Glomerular endothelial cell (primary cell): Measurements from ENCODE around the gene RPS13. TPM values are rescaled to one million over a fixed set of nuclear protein-coding genes. Genes with fewer than 3 reads are reported as not detected.
"Not testable (repeated sequence)": the region's sequence is repeated elsewhere in the genome, so short reads cannot be mapped to it uniquely, and the experiment has no call there.

Source experiments
- DNase-seq: peaks from one replicate; pipeline ENCODE4 v3.0.0-alpha.2; 2011; ENCODE audit warnings: low read depth, low spot score; ENCODE audit errors: extremely low read depth
- total RNA-seq: library from RNA; depleted of rRNA; stranded (reverse); fragments of >200 nt; gene quantifications from 2 replicates; pipeline ENCODE4 v1.2.3, GENCODE V29; 2015

RPS13 gene
- 955 and 1,483 TPM in 2 replicates for total RNA-seq

DNA sequence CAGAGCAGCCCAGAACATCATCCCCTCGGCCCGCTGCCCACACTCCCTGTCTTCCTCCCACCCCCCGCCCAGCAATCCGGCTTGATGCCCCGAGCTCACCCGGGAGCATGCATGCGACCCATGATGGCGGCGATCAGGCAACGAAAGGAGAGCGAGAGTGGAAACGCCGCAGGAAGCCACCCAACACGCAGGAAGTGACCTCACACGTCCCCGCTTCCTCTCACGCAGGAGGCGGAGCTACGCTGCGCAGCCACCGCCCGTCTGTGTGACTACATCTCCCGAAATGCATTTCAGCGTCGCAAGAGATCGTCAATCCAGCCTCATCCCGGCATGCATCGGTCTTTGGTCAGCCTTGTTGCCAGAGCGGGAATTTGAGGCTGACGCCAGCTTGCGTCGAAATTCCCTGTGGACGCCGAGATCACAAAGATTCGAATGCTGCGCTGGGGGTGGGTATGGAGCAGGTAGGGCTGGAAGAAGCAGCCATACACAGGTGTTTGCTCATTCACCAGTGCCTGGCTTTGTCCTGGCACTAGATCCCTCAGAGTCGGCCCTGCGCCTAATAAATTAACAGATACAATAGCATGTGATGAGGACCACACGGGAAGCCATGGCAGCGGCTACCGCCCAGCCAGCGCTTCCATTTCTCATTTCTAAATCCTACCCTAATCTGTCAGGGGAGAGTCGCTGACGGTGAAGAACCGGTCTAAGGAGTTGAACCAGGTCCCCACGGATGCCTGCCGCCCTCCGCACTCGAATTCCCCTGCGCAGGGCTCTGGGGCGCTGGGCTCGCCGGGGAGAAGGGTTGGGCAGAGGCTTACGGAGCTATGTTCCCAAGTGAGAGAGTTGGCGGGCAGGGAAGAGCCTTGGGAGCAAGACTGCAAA is at the start of gene RPS13:
TSS of gene RPS13 (minus strand) at position 148 of the 882 bp plus-strand sequence. CDS start at position 122, 26 bp downstream.
- DNase-seq, result peak; percentile 93

GRCh38 chr11:17121981-17122380 is 44.5 kb upstream of the RPS13 start:
- no peak for DNase-seq

DNA sequence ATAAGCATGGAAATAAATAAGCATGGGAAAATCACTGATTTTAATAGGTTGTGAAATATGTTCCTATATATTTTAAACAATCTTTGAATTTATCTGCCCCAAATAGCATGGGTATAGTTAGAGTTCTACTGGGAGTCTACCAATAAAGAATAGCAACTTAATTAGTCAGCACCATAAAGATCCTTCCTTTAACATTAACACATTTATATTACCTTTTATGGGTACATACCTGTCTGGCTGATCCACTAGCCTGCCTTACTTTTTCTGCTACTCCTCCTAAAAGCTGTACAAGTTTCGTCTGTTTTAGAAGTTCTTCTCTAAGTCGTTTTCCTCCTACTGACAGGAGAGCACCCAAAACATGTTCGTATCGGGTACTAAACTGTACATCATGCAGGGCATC is 39.8 kb upstream of the RPS13 start:
- DNase-seq, result no peak

DNA sequence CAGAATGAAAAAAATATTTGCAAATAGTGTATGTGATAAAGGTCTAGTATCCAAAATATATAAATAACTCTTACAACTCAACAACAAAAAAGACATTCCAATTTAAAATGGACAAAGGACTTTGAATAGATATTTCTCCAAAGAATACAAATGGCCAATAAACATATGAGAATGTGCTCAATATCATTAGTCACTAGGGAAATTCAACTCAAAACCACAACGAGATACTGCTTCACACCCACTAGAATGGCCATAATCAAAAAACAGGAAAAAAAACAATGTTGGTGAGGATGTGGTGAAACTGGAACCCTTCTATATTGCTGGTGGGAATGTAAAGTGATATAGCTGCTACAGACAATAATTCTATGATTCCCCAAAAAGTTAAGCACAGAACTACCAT is 38.6 kb upstream of the RPS13 start:
- DNase-seq, result no peak

GRCh38 chr11:17107745-17108144 is 30.3 kb upstream of the RPS13 start:
- not testable (repeated sequence) for DNase-seq

DNA sequence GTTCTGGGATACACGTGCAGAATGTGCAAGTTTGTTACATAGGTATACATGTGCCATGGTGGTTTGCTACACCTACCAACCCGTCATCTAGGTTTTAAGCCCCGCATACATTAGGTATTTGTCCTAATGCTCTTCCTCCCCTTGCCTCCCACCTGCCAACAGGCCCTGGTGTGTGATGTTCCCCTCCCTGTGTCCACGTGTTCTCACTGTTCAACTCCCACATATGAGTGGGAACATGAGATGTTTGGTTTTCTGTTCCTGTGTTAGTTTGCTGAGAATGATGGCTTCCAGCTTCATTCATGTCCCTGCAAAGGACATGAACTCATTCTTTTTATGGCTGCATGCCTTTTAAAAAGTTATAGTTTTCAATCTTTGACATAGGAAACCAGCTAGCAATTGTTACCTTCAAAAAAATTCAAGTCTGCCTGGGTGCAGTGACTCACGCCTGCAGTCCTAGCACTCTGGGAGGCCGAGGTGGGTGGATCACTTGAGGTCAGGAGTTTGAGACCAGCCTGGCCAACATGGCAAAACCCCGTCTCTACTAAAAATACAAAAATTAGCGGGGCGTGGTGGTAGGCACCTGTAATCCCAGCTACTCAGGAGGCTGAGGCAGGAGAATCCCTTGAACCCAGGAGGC is 28.1 kb upstream of the RPS13 start:
- not testable (repeated sequence) for DNase-seq

DNA sequence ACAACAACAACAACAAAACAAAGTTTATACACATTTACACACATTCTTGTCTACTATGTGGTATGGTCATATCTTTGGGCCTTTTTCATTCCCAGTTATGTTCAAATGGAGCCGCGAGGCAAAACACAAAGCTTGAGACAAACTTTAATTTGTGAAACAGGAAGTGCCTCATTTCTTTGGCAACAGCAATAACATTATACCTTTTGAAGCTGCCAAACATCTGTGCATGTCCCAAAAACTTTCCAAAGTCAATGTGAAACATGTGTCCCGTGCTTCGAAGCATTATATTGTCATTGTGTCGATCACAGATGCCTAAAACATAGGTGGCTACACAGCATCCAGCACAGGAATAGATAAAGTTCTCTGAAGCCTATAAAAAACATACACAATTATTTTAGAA is 25.0 kb upstream of the RPS13 start:
- DNase-seq, result no peak

DNA sequence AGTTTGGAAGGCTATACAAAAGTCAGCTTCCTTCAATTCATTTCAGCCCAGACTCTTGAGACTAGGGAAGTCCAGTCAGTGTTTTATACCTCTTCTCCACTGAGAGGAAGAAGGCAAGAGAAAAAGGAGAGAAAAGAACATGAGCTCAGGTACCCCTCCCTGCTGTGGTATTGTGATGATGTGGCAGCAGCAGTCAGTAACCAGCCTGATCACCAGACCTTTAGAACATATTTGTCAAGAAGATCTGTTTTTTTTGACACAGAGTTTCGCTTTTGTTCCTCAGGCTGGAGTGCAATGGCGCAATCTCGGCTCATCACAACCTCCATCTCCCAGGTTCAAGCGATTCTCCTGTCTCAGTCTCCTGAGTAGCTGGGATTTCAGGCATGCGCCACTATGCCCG is 21.2 kb upstream of the RPS13 start:
- no peak for DNase-seq

DNA sequence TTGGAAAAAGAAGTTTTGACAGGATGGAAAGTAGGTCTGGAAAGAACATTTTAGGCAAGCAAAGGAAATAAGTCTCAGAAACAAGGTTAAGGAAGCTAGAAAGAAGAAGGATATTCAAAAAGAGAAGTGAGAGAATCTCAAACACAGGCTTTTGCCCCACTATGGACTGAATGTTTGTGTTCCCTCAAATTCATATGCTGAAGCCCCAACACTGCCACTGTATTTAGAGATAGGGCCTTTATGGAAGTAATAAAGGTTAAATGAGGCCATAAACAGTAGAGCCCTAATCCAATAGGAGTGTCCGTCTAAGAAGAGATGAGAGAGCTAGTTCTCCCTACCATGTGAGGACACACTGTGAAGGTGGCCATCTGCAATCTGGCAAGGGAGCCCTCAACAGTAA is 20.6 kb upstream of the RPS13 start:
- DNase-seq, result no peak

DNA sequence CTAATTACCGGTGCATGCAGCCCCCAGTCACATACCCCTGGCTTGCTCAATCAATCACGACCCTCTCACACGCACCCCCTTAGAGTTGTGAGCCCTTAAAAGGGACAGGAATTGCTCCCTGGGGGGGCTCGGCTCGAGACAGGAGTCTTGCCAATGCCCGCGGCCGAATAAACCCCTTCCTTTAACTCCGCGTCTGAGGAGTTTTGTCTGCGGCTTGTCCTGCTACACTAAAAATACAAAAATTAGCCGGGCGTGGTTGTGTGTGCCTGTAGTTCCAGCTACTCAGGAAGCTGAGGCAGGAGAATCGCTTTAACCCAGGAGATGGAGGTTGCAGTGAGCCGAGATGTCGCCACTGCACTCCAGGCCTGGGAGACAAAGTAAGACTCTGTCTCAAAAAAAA is 8.5 kb upstream of the RPS13 start:
- not testable (repeated sequence) for DNase-seq

- DNase-seq, result no peak
These were observed 287 bp downstream of the RPS13 start for GRCh38 chr11:17077240-17077519.

DNA sequence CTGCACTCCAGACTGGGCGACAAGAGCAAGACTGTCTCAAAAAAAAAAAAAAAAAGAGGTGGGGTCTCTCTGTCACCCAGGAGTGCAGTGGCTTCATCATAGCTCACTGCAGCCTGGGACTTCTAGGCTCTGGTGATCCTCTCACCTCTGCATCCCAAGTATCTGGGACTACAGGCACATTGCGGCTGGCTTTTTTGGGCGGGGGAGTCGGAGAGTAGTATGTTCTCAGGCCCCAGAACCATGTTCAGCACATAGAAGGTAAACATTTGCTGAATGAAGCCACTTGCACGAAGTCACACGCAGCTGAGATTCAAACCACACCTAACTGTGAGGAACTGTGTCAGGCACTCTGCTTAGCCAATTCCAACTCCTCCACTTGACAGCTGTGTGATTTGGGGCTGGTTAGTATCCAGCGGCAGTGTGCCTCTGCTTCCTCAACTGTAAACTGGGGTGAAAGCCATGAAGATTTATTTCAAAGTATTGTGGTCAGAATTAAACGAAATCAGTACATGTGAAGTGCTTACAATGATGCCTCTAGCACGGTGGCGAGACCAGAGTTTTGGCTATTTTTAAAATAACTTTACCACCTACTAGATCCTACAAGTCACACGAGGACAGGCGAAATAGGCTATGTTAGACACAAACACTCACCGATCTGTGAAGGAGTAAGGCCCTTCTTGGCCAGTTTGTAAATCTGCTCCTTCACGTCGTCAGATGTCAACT is 789 bp downstream of the RPS13 start:
- DNase-seq, result no peak

DNA sequence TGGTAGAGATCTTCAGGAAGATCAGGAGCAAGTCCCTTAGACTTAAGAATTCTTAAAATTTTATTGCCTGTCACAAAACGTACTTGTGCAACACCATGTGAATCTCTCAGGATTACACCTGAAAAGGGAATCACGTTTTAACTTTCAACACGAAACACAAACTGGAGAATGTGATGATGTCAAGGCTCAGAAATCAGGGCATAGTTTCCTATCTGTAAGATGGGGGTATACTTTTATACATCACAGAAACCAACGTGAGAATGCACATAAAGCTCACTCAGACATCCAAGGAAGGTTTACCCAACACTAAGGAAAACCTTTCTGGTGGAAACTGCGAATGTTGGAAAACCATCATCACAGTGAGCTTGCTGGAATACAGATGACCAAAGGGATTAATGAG is 2.0 kb downstream of the RPS13 start:
- no peak for DNase-seq

- no peak for DNase-seq
These were observed 4.0 kb downstream of the RPS13 start for GRCh38 chr11:17073370-17074027.

- DNase-seq, result no peak
These were observed 10.1 kb downstream of the RPS13 start for GRCh38 chr11:17067417-17067816.

- no peak for DNase-seq
These were observed 10.8 kb downstream of the RPS13 start for GRCh38 chr11:17066691-17067090.

GRCh38 chr11:17063171-17064002 is 14.1 kb downstream of the RPS13 start:
- DNase-seq, result no peak

DNA sequence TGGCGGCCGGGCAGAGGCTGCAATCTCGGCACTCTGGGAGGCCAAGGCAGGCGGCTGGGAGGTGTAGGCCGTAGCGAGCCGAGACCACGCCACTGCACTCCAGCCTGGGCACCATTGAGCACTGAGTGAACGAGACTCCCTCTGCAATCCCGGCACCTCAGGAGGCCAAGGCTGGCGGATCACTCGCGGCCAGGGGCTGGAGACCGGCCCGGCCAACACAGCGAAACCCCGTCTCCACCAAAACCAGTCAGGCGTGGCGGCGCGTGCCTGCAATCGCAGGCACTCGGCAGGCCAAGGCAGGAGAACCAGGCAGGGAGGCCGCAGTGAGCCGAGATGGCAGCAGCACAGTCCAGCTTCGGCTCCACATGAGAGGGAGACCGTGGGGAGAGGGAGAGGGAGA is 26.3 kb downstream of the RPS13 start:
- not testable (repeated sequence) for DNase-seq

GRCh38 chr11:17048491-17048890 is 29.0 kb downstream of the RPS13 start:
- not testable (repeated sequence) for DNase-seq

GRCh38 chr11:17046690-17047089 is 30.8 kb downstream of the RPS13 start:
- no peak for DNase-seq
